CD8-positive, alpha-beta memory T cell (primary cell): Measurements from ENCODE around the gene BANF2. TPM values are rescaled to one million over a fixed set of nuclear protein-coding genes. Genes with fewer than 3 reads are reported as not detected.
"Not testable (repeated sequence)": the region's sequence is repeated elsewhere in the genome, so short reads cannot be mapped to it uniquely, and the experiment has no call there.

Source experiments
- CTCF ChIA-PET: fragments of 350-600 bp; sonication (Branson Sonifier 250); formaldehyde crosslinking; loops from one replicate; lab custom pipeline; 2021; ENCODE audit warnings: antibody characterized with exemption; lab: Charles Lee
- POLR2A ChIA-PET: fragments of 350-600 bp; sonication (Branson Sonifier 250); formaldehyde crosslinking; loops from one replicate; lab custom pipeline; 2021; ENCODE audit warnings: antibody characterized with exemption; lab: Charles Lee
- DNase-seq, 5 donors: peaks; one replicate each; pipeline versions ENCODE4 v3.0.0 to v3.0.0-alpha.2; 2020 to 2022; ENCODE audit warnings: mixed read lengths in 1 of 5
- H3K27ac ChIP-seq: one replicate; pipeline ENCODE4 v1.7.0; 2013; ENCODE audit warnings: low read depth, mild to moderate bottlenecking, low read length, moderate library complexity
- H3K27me3 ChIP-seq: 2 replicates; pipeline ENCODE4 v1.7.0; 2013; ENCODE audit warnings: low read length, mild to moderate bottlenecking; ENCODE audit not compliant: insufficient read depth, poor library complexity, severe bottlenecking
- H3K36me3 ChIP-seq: 2 replicates; pipeline ENCODE4 v1.7.0; 2013; ENCODE audit warnings: mild to moderate bottlenecking, low read length, moderate library complexity; ENCODE audit not compliant: insufficient read depth
- H3K4me1 ChIP-seq: 2 replicates; pipeline ENCODE4 v1.7.0; 2013; ENCODE audit warnings: mild to moderate bottlenecking, low read length, moderate library complexity; ENCODE audit not compliant: insufficient read depth
- H3K4me3 ChIP-seq: 2 replicates; pipeline ENCODE4 v1.7.0; 2013; ENCODE audit warnings: mild to moderate bottlenecking, low read length
- H3K9me3 ChIP-seq: 2 replicates; pipeline ENCODE4 v1.7.0; 2013; ENCODE audit warnings: mild to moderate bottlenecking, low read length
- H3K27ac Mint-ChIP-seq, 8 donors: one replicate each; pipeline ENCODE4 v1.8.0; 2020 to 2021; ENCODE audit warnings: mixed read lengths in 8 of 8, mild to moderate bottlenecking in 6 of 8, inconsistent platforms in 3 of 8, moderate library complexity in 3 of 8
- H3K27me3 Mint-ChIP-seq, 2 donors: one replicate each; pipeline ENCODE4 v1.8.0; 2020 to 2021; ENCODE audit warnings: mixed read lengths in 2 of 2, mild to moderate bottlenecking in 1 of 2, moderate library complexity in 1 of 2
- H3K36me3 Mint-ChIP-seq, 3 donors: one replicate each; pipeline ENCODE4 v1.8.0; 2020 to 2021; ENCODE audit warnings: mixed read lengths in 3 of 3, inconsistent platforms in 1 of 3, mild to moderate bottlenecking in 1 of 3
- H3K4me1 Mint-ChIP-seq, 3 donors: one replicate each; pipeline ENCODE4 v1.8.0; 2020 to 2021; ENCODE audit warnings: mixed read lengths in 3 of 3, inconsistent platforms in 1 of 3, mild to moderate bottlenecking in 1 of 3
- H3K4me3 Mint-ChIP-seq, 7 donors: one replicate each; pipeline ENCODE4 v1.8.0; 2020 to 2021; ENCODE audit warnings: mixed read lengths in 7 of 7, mild to moderate bottlenecking in 6 of 7, moderate library complexity in 4 of 7, inconsistent platforms in 2 of 7
- H3K9me3 Mint-ChIP-seq, 5 donors: one replicate each; pipeline ENCODE4 v1.8.0; 2020 to 2022; ENCODE audit warnings: mixed read lengths in 5 of 5, mild to moderate bottlenecking in 3 of 5, moderate library complexity in 2 of 5, inconsistent platforms in 1 of 5
- polyA plus RNA-seq: library from polyadenylated mRNA; unstranded; fragments of 300-500 nt; fragmentation: Illumina TruSeq; gene quantifications from one replicate; pipeline ENCODE4 v1.2.3, GENCODE V29; 2021
- total RNA-seq, 2 experiments: library from RNA; stranded (reverse); gene quantifications; one replicate each; pipeline ENCODE4 v1.2.3, GENCODE V29; 2021

BANF2 gene
- total and polyA plus RNA-seq, 3 experiments from 2014 or later = not detected

DNA sequence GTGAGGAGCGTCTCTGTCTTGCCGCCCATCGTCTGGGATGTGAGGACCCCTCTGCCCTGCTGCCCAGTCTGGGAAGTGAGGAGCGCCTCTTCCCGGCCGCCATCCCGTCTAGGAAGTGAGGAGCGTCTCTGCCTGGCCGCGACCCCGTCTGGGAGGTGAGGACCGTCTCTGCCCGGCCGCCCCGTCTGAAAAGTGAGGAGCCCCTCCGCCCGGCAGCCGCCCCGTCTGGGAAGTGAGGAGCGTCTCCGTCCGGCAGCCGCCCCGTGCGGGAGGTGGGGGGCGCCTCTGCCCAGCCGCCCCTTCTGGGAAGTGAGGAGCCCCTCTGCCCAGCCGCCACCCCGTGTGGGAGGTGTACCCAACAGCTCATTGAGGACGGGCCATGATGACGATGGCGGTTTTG is 79.2 kb downstream of the BANF2 start:
- H3K9me3 Mint-ChIP-seq, H3K4me3 ChIP-seq, H3K4me1 Mint-ChIP-seq, H3K36me3 Mint-ChIP-seq, H3K27ac ChIP-seq, CTCF ChIA-PET, DNase-seq, H3K4me1 ChIP-seq, H3K9me3 ChIP-seq, H3K4me3 Mint-ChIP-seq, H3K27me3 ChIP-seq, POLR2A ChIA-PET, H3K36me3 ChIP-seq, H3K27ac Mint-ChIP-seq: not testable (repeated sequence)
- H3K27me3 Mint-ChIP-seq = peaks cover 7 to 23% of the 10 kb centered on the region in 2 donors

DNA sequence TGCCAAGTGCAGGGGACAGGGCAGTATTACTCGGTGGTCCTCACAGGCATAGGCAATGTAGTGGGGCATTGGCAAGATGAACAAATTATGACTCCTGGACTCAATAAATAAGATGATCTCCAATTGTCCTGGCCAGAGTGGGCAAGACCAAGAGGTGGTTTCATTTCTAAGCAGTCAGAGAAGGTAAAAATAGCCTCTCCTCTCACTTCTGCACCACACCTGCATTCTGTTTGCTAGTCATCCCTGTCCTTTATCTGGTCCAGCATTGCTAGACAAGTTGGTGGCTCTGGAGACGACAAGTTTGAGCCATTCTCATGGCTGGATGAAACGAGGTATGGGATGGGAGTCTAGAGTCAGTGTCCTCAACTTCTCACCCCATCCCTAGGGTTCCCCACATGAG is 83.0 kb downstream of the BANF2 start:
- POLR2A ChIA-PET = no interaction called here
- no peak for DNase-seq
- CTCF ChIA-PET = no interaction called here
- H3K9me3 Mint-ChIP-seq = peaks cover 0 to 4% (median 0%) of the 10 kb centered on the region in 5 donors
- no peaks in the 10 kb centered on the region for H3K4me1 ChIP-seq
- H3K27me3 ChIP-seq = no peaks in the 10 kb centered on the region
- no peaks in the 10 kb centered on the region for H3K36me3 ChIP-seq
- no peak overlapping the region for H3K4me3 ChIP-seq
- no peaks in the 10 kb centered on the region for H3K36me3 Mint-ChIP-seq
- H3K27ac Mint-ChIP-seq = peak overlapping the region in 1 of 8 donors; percentile 72
- H3K27me3 Mint-ChIP-seq = peaks cover 7 to 10% of the 10 kb centered on the region in 2 donors
- H3K4me3 Mint-ChIP-seq = no peak overlapping the region
- no peak overlapping the region for H3K27ac ChIP-seq
- H3K9me3 ChIP-seq = no peaks in the 10 kb centered on the region
- no peaks in the 10 kb centered on the region for H3K4me1 Mint-ChIP-seq

DNA sequence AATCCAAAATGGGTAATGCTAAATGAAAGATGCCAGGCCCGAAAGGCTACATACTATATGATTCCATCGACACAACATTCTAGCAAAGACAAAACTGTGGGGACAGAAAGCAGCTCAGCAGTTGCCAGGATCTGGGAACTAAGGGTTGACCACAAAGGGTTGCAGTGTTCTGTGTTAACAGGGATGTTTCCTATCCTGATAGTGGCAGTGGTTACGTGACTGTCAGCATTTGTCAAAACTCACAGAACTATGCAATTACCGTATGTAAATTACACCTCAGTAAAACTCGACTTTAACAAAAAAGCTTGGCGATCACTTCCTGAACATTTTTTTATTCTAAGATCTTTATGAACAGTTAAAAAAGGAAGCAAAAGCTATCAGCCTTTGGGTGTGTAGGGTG is 83.9 kb downstream of the BANF2 start:
- Mint-ChIP-seq H3K27ac (no peak overlapping the region), H3K27me3 (peaks cover 6 to 10% of the 10 kb centered on the region in 2 donors), H3K9me3 (peaks cover 0 to 3% (median 0%) of the 10 kb centered on the region in 5 donors), H3K4me3 (no peak overlapping the region), H3K4me1 (no peaks in the 10 kb centered on the region), H3K36me3 (no peaks in the 10 kb centered on the region)
- DNase-seq = no peak
- Histone ChIP-seq H3K9me3 (no peaks in the 10 kb centered on the region), H3K4me1 (no peaks in the 10 kb centered on the region), H3K27ac (no peak overlapping the region), H3K27me3 (no peaks in the 10 kb centered on the region), H3K4me3 (no peak overlapping the region), H3K36me3 (no peaks in the 10 kb centered on the region)
- CTCF ChIA-PET = no interaction called here
- POLR2A ChIA-PET = no interaction called here

DNA sequence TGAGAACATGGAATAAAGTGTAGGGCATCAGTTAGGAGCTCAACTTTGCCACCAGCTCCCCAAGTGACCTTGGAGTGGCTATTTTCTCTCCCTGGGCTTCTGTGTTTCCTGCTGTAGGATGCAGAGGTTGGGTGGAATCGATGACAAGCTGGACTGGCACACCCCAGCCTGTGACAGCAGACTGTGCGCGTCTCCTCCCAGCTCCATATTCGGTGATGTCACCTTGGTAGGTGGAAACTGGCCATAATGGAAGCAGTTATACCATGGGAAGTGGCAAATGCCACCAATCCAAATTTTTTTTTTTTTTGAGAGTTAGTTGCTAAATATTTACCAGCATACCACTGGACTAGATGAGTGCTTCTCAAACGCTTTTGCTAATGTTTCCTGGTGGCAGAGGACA is 85.2 kb downstream of the BANF2 start:
- POLR2A ChIA-PET = no interaction called here
- H3K4me1 Mint-ChIP-seq = no peaks in the 10 kb centered on the region
- Histone ChIP-seq H3K36me3 (no peaks in the 10 kb centered on the region), H3K4me3 (no peak overlapping the region), H3K9me3 (no peaks in the 10 kb centered on the region), H3K27me3 (no peaks in the 10 kb centered on the region), H3K4me1 (no peaks in the 10 kb centered on the region), H3K27ac (no peak overlapping the region)
- peaks cover 7 to 11% of the 10 kb centered on the region in 2 donors for H3K27me3 Mint-ChIP-seq
- peaks cover 0 to 3% (median 0%) of the 10 kb centered on the region in 5 donors for H3K9me3 Mint-ChIP-seq
- H3K27ac Mint-ChIP-seq = no peak overlapping the region
- no peak for DNase-seq
- CTCF ChIA-PET = no interaction called here
- no peaks in the 10 kb centered on the region for H3K36me3 Mint-ChIP-seq
- no peak overlapping the region for H3K4me3 Mint-ChIP-seq

Other genes with a start within 250 kb of the BANF2 start
- gene BFSP1, start 168.6 kb upstream of the BANF2 start, total RNA-seq = under 1 TPM; 0.24 to 0.26 TPM
- 1.8 TPM for gene BFSP1, start 168.6 kb upstream of the BANF2 start, polyA plus RNA-seq
- gene DSTN, start 129.9 kb upstream of the BANF2 start, total RNA-seq = 10 to 100 TPM; 66.4 to 66.9 TPM
- 135 TPM for gene DSTN, start 129.9 kb upstream of the BANF2 start, polyA plus RNA-seq
- 10 to 100 TPM; 22.8 to 25.3 TPM for gene RRBP1, start 17.7 kb upstream of the BANF2 start, total RNA-seq
- 17.4 TPM for gene RRBP1, start 17.7 kb upstream of the BANF2 start, polyA plus RNA-seq